AG09319 (cell line): ENCODE results near the gene WDR62.

ENCODE experiments used
- DNase-seq: peaks from one replicate; pipeline ENCODE4 v3.0.0-alpha.2; 2010; ENCODE audit warnings: low read depth; ENCODE audit errors: extremely low read depth
- CTCF ChIP-seq: IDR thresholded peaks from 2 replicates; pipeline ENCODE4 v1.5.1; 2011; ENCODE audit warnings: low read depth, mild to moderate bottlenecking, inconsistent platforms, low read length, moderate library complexity

WDR62 gene

DNA sequence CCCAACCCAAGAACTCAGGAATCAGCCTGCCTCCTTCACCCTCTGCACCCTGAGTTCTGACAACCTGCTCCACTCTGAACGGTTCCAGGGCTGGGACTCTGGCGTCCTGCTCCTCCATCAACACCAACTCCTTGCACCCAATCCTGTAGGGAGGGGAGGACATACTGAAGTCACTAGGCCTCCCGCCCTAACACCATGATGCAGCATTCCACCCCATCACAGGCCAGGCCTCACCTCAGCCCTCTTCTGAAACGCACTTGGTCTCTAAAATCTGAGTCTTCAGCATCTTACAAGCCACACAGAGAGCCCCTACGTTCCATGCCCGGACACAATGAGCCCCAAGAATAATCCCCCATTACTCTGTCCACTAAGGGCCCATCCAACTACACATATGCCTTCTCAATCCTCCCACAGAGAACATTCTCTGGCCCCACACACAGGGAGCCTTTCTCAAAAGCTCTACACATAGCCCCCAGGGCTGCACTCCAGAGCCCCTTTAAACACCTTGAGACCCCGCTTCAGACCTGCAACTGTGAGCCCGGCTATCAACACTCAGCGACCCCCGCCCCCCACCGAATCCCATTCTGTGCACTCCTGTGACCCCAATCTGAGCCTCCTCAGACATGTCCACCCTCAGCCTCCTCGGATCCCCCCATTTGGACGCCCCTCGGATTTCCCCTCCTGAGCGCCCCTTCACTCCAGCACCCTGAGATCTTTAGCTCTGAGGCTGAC, 41.3 kb upstream of the WDR62 start:
- DNase-seq: no peak
- TF ChIP-seq CTCF: no peak

DNA sequence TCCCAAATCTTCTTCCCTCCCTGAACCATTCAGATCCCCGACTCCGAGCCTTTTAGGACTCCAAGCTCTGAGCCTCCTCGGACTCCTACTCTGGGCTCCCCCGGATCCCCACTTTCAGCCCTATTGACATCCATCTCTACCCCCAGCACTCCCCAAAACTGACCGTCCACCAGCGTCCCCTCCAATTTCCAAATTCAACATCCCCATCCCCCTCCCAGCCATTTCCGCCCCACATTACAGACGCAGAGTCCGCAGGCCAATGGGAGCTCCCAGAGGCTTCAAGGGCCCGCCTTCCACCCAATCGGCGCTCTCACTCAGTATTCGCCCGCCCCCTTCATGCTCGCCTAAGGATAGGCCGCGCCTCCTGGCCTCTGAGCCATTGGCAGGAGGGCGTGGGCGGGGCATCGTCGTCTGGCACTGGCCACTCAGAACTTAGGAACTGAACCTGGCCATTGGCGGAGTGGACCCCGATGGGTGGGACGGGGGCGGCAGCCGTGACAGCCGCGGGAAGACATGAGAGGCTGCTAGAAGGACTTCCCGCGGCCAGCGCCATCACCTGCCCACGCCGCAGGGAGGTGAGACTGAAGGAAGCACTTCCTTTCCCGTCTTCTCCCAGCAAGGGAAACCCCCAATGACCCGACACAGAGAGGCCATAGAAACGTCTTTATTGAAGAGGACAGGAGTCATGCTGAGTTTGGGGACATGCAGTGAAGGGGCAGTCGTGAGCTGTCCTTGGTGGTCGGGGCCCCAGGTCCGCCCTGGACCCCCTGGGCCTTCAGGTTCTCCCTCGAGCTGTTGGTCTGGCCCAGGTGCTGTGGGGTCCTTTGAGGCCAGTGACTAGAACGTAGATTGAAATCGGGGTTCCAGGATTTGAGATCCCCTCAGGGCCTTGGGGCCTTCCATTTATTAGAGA, 40.4 kb upstream of the WDR62 start, which contains the start of gene ALKBH6:
Gene ALKBH6, minus strand, starts transcription at position 202 of the 913 bp plus-strand sequence. CDS start 816 bp downstream, outside the sequence.
- peak; percentile 94 for DNase-seq
- no peak for TF ChIP-seq CTCF

GRCh38 chr19:36019061-36019670, 35.5 kb upstream of the WDR62 start:
- TF ChIP-seq CTCF: no peak
- DNase-seq: no peak

- no peak for TF ChIP-seq CTCF
Observed at GRCh38 chr19:36023432-36023831, 31.3 kb upstream of the WDR62 start.

DNA sequence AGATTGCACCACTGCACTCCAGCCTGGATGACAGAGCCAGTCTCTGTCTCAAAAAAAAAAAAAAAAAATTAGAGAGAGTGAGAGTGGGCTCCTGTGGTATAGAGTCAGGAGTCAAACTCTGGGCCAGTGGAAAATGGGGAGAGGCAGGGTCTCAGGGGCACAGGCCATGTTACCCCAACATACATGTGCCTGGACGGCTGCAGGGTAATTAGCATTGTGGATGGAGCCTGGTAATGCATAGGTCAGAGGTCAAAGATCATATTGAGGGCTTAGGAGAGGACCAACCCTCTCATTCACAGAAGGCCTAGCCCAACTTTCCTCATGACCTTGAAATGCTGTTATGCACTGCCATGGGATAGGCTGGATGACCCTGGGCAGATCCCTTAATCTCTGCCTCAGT, 29.2 kb upstream of the WDR62 start:
- no peak for TF ChIP-seq CTCF
- no peak for DNase-seq

More at GRCh38 chr19:36023432-36023831, 31.3 kb upstream of the WDR62 start:
- DNase-seq: no peak

GRCh38 chr19:36026091-36026876, 28.4 kb upstream of the WDR62 start:
- no peak for DNase-seq
- no peak for TF ChIP-seq CTCF
